H1 (cell line): ENCODE results near the gene DSG2. TPM values are rescaled to one million over a fixed set of nuclear protein-coding genes. Genes with fewer than 3 reads are reported as not detected.
"Not testable (repeated sequence)": the region's sequence is repeated elsewhere in the genome, so short reads cannot be mapped to it uniquely, and the experiment has no call there.

ENCODE experiments used
- CTCF ChIA-PET: fragments of 300-600 bp; sonication (Branson Sonifier 250); formaldehyde crosslinking; loops from one replicate; lab custom pipeline; 2021; ENCODE audit not compliant: partially characterized antibody; lab: Charles Lee
- POLR2A ChIA-PET: fragments of 300-600 bp; sonication (Branson Sonifier 250); formaldehyde crosslinking; loops from one replicate; lab custom pipeline; 2021; ENCODE audit warnings: inconsistent platforms; ENCODE audit not compliant: partially characterized antibody; lab: Charles Lee
- DNase-seq, 2 experiments: peaks; one replicate each; pipeline versions ENCODE4 v3.0.0 to v3.0.0-alpha.2; 2010 to 2022; ENCODE audit warnings: low spot score in 2 of 2, low read depth in 1 of 2, mixed read lengths in 1 of 2
- FAIRE-seq: peaks from 2 replicates; lab custom pipeline; 2011; peaks lifted over from hg19 to GRCh38; lab: Jason Lieb, UNC
- H2AFZ ChIP-seq: 2 replicates; pipeline ENCODE4 v1.8.1; 2012; ENCODE audit warnings: low read length, inconsistent platforms
- H2AK5ac ChIP-seq: 2 replicates; pipeline ENCODE4 v1.6.1; 2013; ENCODE audit warnings: low read depth, low read length
- H2BK120ac ChIP-seq: replicated peaks from 2 replicates; pipeline ENCODE3; 2013; ENCODE audit warnings: low read depth, low read length, inconsistent platforms
- H2BK12ac ChIP-seq: 2 replicates; pipeline ENCODE4 v1.6.1; 2013; ENCODE audit warnings: low read depth, low read length
- H2BK15ac ChIP-seq: 2 replicates; pipeline ENCODE4 v1.6.1; 2013; ENCODE audit warnings: low read length
- H2BK20ac ChIP-seq: 2 replicates; pipeline ENCODE4 v1.6.1; 2013; ENCODE audit warnings: low read length
- H2BK5ac ChIP-seq: 2 replicates; pipeline ENCODE4 v1.6.1; 2013; ENCODE audit warnings: low read depth, low read length
- H3K14ac ChIP-seq: 2 replicates; pipeline ENCODE4 v1.6.1; 2013; ENCODE audit warnings: inconsistent platforms; ENCODE audit not compliant: insufficient read length
- H3K18ac ChIP-seq: 2 replicates; pipeline ENCODE4 v1.6.1; 2013; ENCODE audit warnings: low read length; ENCODE audit errors: extremely low read depth
- H3K23ac ChIP-seq: 2 replicates; pipeline ENCODE4 v1.6.1; 2013; ENCODE audit warnings: inconsistent platforms; ENCODE audit not compliant: insufficient read length
- H3K23me2 ChIP-seq: 2 replicates; pipeline ENCODE4 v1.6.1; 2013; ENCODE audit warnings: low read depth, low read length
- H3K27ac ChIP-seq: 2 replicates; pipeline ENCODE4 v1.6.1; 2011; ENCODE audit warnings: low read depth, low read length, inconsistent platforms
- H3K27me3 ChIP-seq, 4 experiments: replicated peaks in 1 of 4; 1 replicate in 1 of 4; 2 replicates in 3 of 4; pipeline versions ENCODE4 v1.6.1 to v1.8.1; 2011 to 2013; ENCODE audit warnings: low read length in 3 of 4, mild to moderate bottlenecking in 3 of 4, inconsistent platforms in 2 of 4, mixed read lengths in 2 of 4, moderate library complexity in 1 of 4; ENCODE audit not compliant: control insufficient read depth in 3 of 4, insufficient read depth in 3 of 4; ENCODE audit errors: extremely low read depth in 1 of 4
- H3K36me3 ChIP-seq, 4 experiments: 2 replicates each; pipeline versions ENCODE4 v1.6.1 to v1.8.1; 2011 to 2013; ENCODE audit warnings: mild to moderate bottlenecking in 4 of 4, low read length in 3 of 4, moderate library complexity in 2 of 4, control low read depth in 1 of 4, inconsistent platforms in 1 of 4; ENCODE audit not compliant: insufficient read depth in 4 of 4, control insufficient read depth in 2 of 4
- H3K4ac ChIP-seq: replicated peaks from 2 replicates; pipeline ENCODE3; 2013; ENCODE audit warnings: low read length, low read depth, mixed read lengths, inconsistent platforms; ENCODE audit not compliant: insufficient read length
- H3K4me1 ChIP-seq, 4 experiments: replicated peaks in 1 of 4; 1 replicate in 1 of 4; 2 replicates in 3 of 4; pipeline versions ENCODE4 v1.6.1 to v1.8.1; 2011 to 2013; ENCODE audit warnings: low read length in 3 of 4, inconsistent platforms in 2 of 4, mixed read lengths in 1 of 4; ENCODE audit not compliant: insufficient read depth in 4 of 4, control insufficient read depth in 3 of 4
- H3K4me2 ChIP-seq, 2 experiments: 2 replicates each; pipeline versions ENCODE4 v1.6.1 to v1.8.1; 2011 to 2013; ENCODE audit warnings: low read depth in 2 of 2, low read length in 2 of 2, control low read depth in 1 of 2, inconsistent platforms in 1 of 2, mild to moderate bottlenecking in 1 of 2; ENCODE audit not compliant: insufficient read depth in 1 of 2
- H3K4me3 ChIP-seq, 4 experiments: fragments of 200-600, 300-600 bp in 1 of 4; sonication (generic), shearing (Covaris generic), sonication (Bioruptor Twin) in 1 of 4; 2 replicates each; pipeline versions ENCODE4 v1.5.1 to v1.8.1; 2011 to 2016; ENCODE audit warnings: low read length in 4 of 4, low read depth in 3 of 4, control low read depth in 2 of 4, inconsistent platforms in 2 of 4, mild to moderate bottlenecking in 2 of 4, mixed read lengths in 1 of 4, moderate library complexity in 1 of 4; ENCODE audit not compliant: insufficient read depth in 2 of 4; ENCODE audit errors: extremely low read depth in 1 of 4
- H3K56ac ChIP-seq: replicated peaks from 2 replicates; pipeline ENCODE3; 2013; ENCODE audit warnings: low read depth, mild to moderate bottlenecking, mixed read lengths, low read length, inconsistent platforms; ENCODE audit not compliant: insufficient read length
- H3K79me1 ChIP-seq: 2 replicates; pipeline ENCODE4 v1.6.1; 2013; ENCODE audit warnings: low read depth, low read length, control low read depth
- H3K79me2 ChIP-seq, 2 experiments: 2 replicates each; pipeline versions ENCODE4 v1.6.1 to v1.8.1; 2012 to 2013; ENCODE audit warnings: low read length in 2 of 2, mild to moderate bottlenecking in 2 of 2, inconsistent platforms in 1 of 2; ENCODE audit not compliant: insufficient read depth in 2 of 2, control insufficient read depth in 1 of 2
- H3K9ac ChIP-seq, 4 experiments: replicated peaks in 1 of 4; 1 replicate in 1 of 4; 2 replicates in 3 of 4; pipeline versions ENCODE4 v1.6.1 to v1.8.1; 2011 to 2013; ENCODE audit warnings: low read depth in 3 of 4, low read length in 3 of 4, control low read depth in 2 of 4, mild to moderate bottlenecking in 2 of 4, moderate library complexity in 2 of 4, inconsistent platforms in 1 of 4; ENCODE audit errors: extremely low read depth in 1 of 4
- H3K9me3 ChIP-seq, 2 experiments: 2 replicates each; pipeline versions ENCODE4 v1.6.1 to v1.8.1; 2012 to 2013; ENCODE audit warnings: mild to moderate bottlenecking in 2 of 2, moderate library complexity in 2 of 2, control low read depth in 1 of 2, inconsistent platforms in 1 of 2, low read depth in 1 of 2, low read length in 1 of 2, mixed read lengths in 1 of 2; ENCODE audit not compliant: insufficient read depth in 2 of 2
- H4K20me1 ChIP-seq, 2 experiments: replicated peaks in 1 of 2; 2 replicates each; pipeline versions ENCODE3 to v1.8.1; 2011 to 2013; ENCODE audit warnings: inconsistent platforms in 2 of 2, low read length in 2 of 2, mild to moderate bottlenecking in 1 of 2; ENCODE audit not compliant: insufficient read depth in 2 of 2, control insufficient read depth in 1 of 2
- H4K5ac ChIP-seq: 2 replicates; pipeline ENCODE4 v1.6.1; 2013; ENCODE audit warnings: low read length, low read depth, mixed read lengths, inconsistent platforms; ENCODE audit not compliant: insufficient read length
- H4K8ac ChIP-seq: 2 replicates; pipeline ENCODE4 v1.8.0; 2013; ENCODE audit warnings: mild to moderate bottlenecking, moderate library complexity, low read length, inconsistent platforms; ENCODE audit not compliant: insufficient read depth; ENCODE audit errors: extremely low read depth
- H4K91ac ChIP-seq: replicated peaks from 2 replicates; pipeline ENCODE3; 2013; ENCODE audit warnings: low read length, mixed read lengths, inconsistent platforms; ENCODE audit not compliant: insufficient read length
- WGBS, 2 experiments: shearing (Covaris generic) in 1 of 2; methylation state at CpG; one replicate each; pipeline versions ENCODE4 v1.1.6 to v1.1.7; 2013 to 2015; ENCODE audit warnings: low lambda C conversion rate in 2 of 2, mixed read lengths in 2 of 2, inconsistent platforms in 1 of 2, low coverage in 1 of 2, missing lambda C conversion rate in 1 of 2; ENCODE audit not compliant: insufficient replicate concordance in 2 of 2, insufficient coverage in 1 of 2, insufficient read length in 1 of 2; ENCODE audit errors: extremely low coverage in 1 of 2, missing lambda C conversion rate in 1 of 2; 5-methylcytosine and 5-hydroxymethylcytosine counted together
- polyA plus RNA-seq, 7 experiments: library from polyadenylated mRNA; depleted of rRNA in 3 of 7; stranded (reverse) in 5 of 7; unstranded in 2 of 7; fragments of >200 nt in 5 of 7; fragments of 200-250 nt in 2 of 7; gene quantifications; 1 replicate in 5 of 7; 2 replicates in 1 of 7; 4 replicates in 1 of 7; pipeline versions ENCODE4 v1.2.1 to v1.2.3, GENCODE V29; 2011 to 2013; ENCODE audit warnings: missing spikeins in 2 of 7, mixed read lengths in 2 of 7
- total RNA-seq: library from RNA; stranded (reverse); fragmentation: NEBNext Ultra II Directional; extraction: Animal tissue kit (Norgen Biotek cat#: 25700); gene quantifications from 2 replicates; pipeline ENCODE4 v1.2.1, GENCODE V29; 2021

DSG2 gene
- total and polyA plus RNA-seq, 2 of the 8 experiments (the other 6 are each of a cell fraction or from before 2014, with no cell fraction given): 60.1 to 144 TPM

GRCh38 chr18:31507124-31507523, 9.1 kb downstream of the DSG2 start:
- H3K9me3 ChIP-seq, H3K4me2 ChIP-seq, H2BK20ac ChIP-seq, POLR2A ChIA-PET, H4K8ac ChIP-seq, CTCF ChIA-PET, H3K23ac ChIP-seq, H4K5ac ChIP-seq, H3K4me1 ChIP-seq, H3K4me3 ChIP-seq, H3K27me3 ChIP-seq, H3K14ac ChIP-seq, H2AFZ ChIP-seq, FAIRE-seq, H3K9ac ChIP-seq, H3K4ac ChIP-seq, DNase-seq, H3K18ac ChIP-seq, H2BK5ac ChIP-seq, H3K36me3 ChIP-seq, H2AK5ac ChIP-seq, H4K91ac ChIP-seq, H2BK12ac ChIP-seq, H4K20me1 ChIP-seq, H3K56ac ChIP-seq, H2BK120ac ChIP-seq, H3K27ac ChIP-seq, H3K23me2 ChIP-seq, H2BK15ac ChIP-seq: not testable (repeated sequence)
- Histone ChIP-seq H3K79me2 (peaks cover 2 to 93% of the 10 kb centered on the region in 2 experiments; a peak in 3 of 4 replicates), H3K79me1 (peaks cover 13% of the 10 kb centered on the region)
- 98% methylated on average over 2 of the region's 2 CpGs; no CpG with 5 or more reads in 1 of the 2 experiments for WGBS, 2 experiments
